ENCODE data around the gene KLK14.

DNA sequence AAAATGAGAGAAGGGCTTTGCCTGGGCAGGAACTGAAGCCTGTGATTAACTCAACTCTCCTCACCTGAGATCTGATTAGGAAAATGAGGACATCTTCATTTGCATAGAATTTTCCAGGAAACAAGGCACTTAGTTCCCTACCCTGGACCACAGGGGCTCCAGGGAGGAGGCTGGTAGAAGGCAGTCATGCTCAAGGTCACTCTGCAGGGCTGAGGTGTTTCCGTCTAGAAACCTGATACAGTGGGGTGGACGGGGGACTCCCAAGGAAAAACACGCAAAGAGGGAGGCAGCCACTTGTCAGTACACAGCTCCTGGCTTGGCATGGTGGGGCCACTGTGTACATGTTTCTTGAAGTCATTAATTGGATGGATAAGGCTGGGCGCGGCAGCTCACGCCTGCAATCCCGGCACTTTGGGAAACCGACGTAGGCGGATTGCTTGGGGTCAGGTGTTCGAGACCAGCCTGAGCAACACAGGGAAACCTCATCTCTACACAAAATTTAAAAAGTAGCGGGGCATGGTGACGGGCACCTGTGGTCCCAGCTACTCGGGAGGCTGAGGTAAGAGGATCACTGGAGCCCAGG is 6.0 kb downstream of the KLK14 start:
- TF ChIP-seq, protein P1, sequence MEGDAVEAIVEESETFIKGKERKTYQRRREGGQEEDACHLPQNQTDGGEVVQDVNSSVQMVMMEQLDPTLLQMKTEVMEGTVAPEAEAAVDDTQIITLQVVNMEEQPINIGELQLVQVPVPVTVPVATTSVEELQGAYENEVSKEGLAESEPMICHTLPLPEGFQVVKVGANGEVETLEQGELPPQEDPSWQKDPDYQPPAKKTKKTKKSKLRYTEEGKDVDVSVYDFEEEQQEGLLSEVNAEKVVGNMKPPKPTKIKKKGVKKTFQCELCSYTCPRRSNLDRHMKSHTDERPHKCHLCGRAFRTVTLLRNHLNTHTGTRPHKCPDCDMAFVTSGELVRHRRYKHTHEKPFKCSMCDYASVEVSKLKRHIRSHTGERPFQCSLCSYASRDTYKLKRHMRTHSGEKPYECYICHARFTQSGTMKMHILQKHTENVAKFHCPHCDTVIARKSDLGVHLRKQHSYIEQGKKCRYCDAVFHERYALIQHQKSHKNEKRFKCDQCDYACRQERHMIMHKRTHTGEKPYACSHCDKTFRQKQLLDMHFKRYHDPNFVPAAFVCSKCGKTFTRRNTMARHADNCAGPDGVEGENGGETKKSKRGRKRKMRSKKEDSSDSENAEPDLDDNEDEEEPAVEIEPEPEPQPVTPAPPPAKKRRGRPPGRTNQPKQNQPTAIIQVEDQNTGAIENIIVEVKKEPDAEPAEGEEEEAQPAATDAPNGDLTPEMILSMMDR (conservative IDR thresholded peaks at IDR 0.05; ENCODE audit: low read length): no peak
- no peak for TF ChIP-seq EZH2phosphoT487 (IDR thresholded peaks at IDR 0.05; ENCODE audit: borderline replicate concordance)

Data from Loucy (cell line).